Activated CD4-positive, alpha-beta T cell treated with anti-CD3 and anti-CD28 coated beads, Interleukin-2, amount 10 ng/mL, durations not matched to agents 7 days and 5 days (primary cell): ENCODE results near the gene MSX1. TPM values are rescaled to one million over a fixed set of nuclear protein-coding genes. Genes with fewer than 3 reads are reported as not detected.
A peak's percentile ranks its signal among the peaks of the same experiment; 100 is the strongest.

Experiments
- CTCF ChIA-PET: fragments of 350-600 bp; sonication (Branson Sonifier 250); formaldehyde crosslinking; loops from one replicate; lab custom pipeline; 2021; ENCODE audit warnings: antibody characterized with exemption; lab: Charles Lee
- POLR2A ChIA-PET: fragments of 350-600 bp; sonication (Branson Sonifier 250); formaldehyde crosslinking; loops from one replicate; lab custom pipeline; 2021; ENCODE audit warnings: antibody characterized with exemption; lab: Charles Lee
- DNase-seq: peaks from one replicate; pipeline ENCODE4 v3.0.0-alpha.2; 2020
- H3K27ac Mint-ChIP-seq: one replicate; pipeline ENCODE4 v1.8.0; 2021; ENCODE audit warnings: mild to moderate bottlenecking, moderate library complexity, mixed read lengths
- H3K27me3 Mint-ChIP-seq: one replicate; pipeline ENCODE4 v1.8.0; 2021; ENCODE audit warnings: mixed read lengths
- H3K36me3 Mint-ChIP-seq: one replicate; pipeline ENCODE4 v1.8.0; 2021; ENCODE audit warnings: low read depth, mixed read lengths
- H3K4me1 Mint-ChIP-seq: one replicate; pipeline ENCODE4 v1.8.0; 2021; ENCODE audit warnings: mixed read lengths
- H3K4me3 Mint-ChIP-seq: one replicate; pipeline ENCODE4 v1.8.0; 2021; ENCODE audit warnings: mild to moderate bottlenecking, moderate library complexity, mixed read lengths
- H3K9me3 Mint-ChIP-seq: one replicate; pipeline ENCODE4 v1.8.0; 2021; ENCODE audit warnings: mixed read lengths
- total RNA-seq, 2 experiments: library from RNA; stranded (reverse); gene quantifications; one replicate each; pipeline ENCODE4 v1.2.3, GENCODE V29; 2021

The MSX1 gene
- total RNA-seq, 2 experiments from 2014 or later, result not detected

GRCh38 chr4:4864940-4865704, 5.7 kb downstream of the MSX1 start:
- POLR2A ChIA-PET, result no interaction called here
- H3K36me3 Mint-ChIP-seq, result peaks cover 3% of the 10 kb centered on the region
- H3K9me3 Mint-ChIP-seq, result peaks cover 2% of the 10 kb centered on the region
- H3K27me3 Mint-ChIP-seq, result peaks cover 76% of the 10 kb centered on the region
- peak overlapping the region; percentile 72 for H3K27ac Mint-ChIP-seq
- DNase-seq, result no peak
- no peak overlapping the region for H3K4me3 Mint-ChIP-seq
- peaks cover 14% of the 10 kb centered on the region for H3K4me1 Mint-ChIP-seq
- CTCF ChIA-PET, result no interaction called here

DNA sequence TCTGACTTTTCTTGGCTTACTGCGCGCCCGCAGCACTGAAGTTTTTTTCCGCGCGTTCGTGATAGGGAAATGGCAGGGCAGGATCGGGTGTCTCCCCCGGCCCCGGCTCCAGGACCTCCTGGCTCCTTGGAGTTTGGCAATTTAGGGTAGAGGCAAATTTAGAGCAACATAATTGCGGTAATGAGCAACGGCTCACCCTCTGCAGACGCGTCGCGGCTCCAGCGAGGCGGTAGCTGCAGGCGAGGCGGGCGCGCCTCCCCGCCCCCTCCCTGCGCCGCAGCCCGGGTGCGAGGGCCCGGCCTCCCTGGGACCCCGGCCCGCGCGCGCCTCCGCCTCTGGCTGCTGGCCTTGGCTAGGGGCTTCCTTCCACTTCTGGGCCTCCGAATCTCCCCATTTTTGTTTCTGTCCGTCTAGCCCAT, 6.2 kb downstream of the MSX1 start:
- POLR2A ChIA-PET, result no interaction called here
- H3K4me3 Mint-ChIP-seq, result no peak overlapping the region
- no peak for DNase-seq
- peaks cover 78% of the 10 kb centered on the region for H3K27me3 Mint-ChIP-seq
- peaks cover 2% of the 10 kb centered on the region for H3K9me3 Mint-ChIP-seq
- H3K4me1 Mint-ChIP-seq, result peaks cover 11% of the 10 kb centered on the region
- H3K36me3 Mint-ChIP-seq, result peaks cover under 1% of the 10 kb centered on the region
- CTCF ChIA-PET, result no interaction called here
- H3K27ac Mint-ChIP-seq, result peak overlapping the region; percentile 36

GRCh38 chr4:4866124-4866865, 6.8 kb downstream of the MSX1 start:
- Mint-ChIP-seq H3K27ac (peak overlapping the region; percentile 5), H3K4me3 (peak overlapping the region; percentile 19), H3K9me3 (peaks cover 2% of the 10 kb centered on the region), H3K36me3 (no peaks in the 10 kb centered on the region), H3K4me1 (peaks cover 11% of the 10 kb centered on the region), H3K27me3 (peaks cover 78% of the 10 kb centered on the region)
- DNase-seq, result no peak
- POLR2A ChIA-PET, result no interaction called here
- CTCF ChIA-PET, result no interaction called here

DNA sequence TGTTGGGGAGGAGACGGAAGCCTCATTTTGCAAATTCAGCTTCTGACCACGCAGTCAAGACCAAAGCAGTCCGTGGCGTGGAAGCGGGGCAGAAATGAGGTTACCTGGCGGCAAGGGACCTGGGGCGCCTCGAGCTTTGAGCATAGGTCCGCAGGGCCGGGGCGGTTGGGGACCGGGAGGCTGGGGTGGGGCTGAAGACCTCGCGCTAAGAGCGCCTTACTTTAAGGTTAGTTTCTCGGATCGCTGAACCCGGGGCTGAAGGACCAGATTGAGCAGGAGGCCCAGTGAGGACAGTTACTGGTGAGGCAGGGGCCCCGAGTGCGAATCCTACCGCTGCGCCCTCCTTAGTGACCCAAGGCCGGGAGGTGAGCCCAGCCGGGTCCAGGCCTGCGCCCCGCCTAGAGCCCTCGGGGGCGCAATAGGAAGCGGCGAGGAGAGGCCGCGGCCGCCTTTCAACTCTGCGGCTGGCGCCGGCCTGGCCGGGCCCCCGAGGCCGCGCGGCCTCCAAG, 7.5 kb downstream of the MSX1 start:
- Mint-ChIP-seq H3K9me3 (peaks cover 2% of the 10 kb centered on the region), H3K4me3 (peak overlapping the region; percentile 19), H3K27me3 (peaks cover 77% of the 10 kb centered on the region), H3K36me3 (no peaks in the 10 kb centered on the region), H3K27ac (no peak overlapping the region), H3K4me1 (peaks cover 10% of the 10 kb centered on the region)
- DNase-seq, result no peak
- ChIA-PET CTCF (no interaction called here), POLR2A (no interaction called here)

DNA sequence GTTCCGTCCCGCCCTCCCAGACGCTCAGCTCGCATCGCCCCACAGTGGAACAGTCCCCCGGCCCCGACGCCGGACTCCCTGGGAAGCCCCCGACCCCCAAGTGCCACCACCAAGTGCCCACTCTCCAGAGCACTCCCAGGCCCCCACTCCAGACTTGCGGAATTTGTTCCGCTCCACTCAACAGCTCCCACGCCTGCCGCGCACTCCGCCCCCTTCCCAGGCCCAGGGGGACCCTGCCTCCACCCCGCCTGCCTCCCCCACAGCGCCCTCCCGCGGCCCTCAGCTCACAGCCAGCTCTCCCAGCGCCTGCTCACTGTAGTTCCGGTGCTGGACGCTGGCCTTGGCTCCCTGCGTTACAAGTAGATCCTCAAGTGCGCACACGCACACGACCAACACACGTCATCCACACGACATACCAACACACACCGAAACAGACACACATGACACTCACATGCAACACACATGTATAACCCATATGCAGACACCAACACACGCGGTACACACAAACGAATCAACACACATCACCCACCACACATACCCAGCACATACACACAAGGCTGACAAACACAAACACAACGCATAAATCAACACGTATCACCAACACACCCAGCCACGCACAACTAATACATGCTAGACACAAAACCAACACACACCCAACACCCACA, 8.0 kb downstream of the MSX1 start:
- no peak for DNase-seq
- Mint-ChIP-seq H3K27me3 (peaks cover 76% of the 10 kb centered on the region), H3K4me3 (no peak overlapping the region), H3K9me3 (peaks cover 2% of the 10 kb centered on the region), H3K36me3 (no peaks in the 10 kb centered on the region), H3K27ac (no peak overlapping the region), H3K4me1 (peaks cover 10% of the 10 kb centered on the region)
- CTCF ChIA-PET, result no interaction called here
- POLR2A ChIA-PET, result no interaction called here

DNA sequence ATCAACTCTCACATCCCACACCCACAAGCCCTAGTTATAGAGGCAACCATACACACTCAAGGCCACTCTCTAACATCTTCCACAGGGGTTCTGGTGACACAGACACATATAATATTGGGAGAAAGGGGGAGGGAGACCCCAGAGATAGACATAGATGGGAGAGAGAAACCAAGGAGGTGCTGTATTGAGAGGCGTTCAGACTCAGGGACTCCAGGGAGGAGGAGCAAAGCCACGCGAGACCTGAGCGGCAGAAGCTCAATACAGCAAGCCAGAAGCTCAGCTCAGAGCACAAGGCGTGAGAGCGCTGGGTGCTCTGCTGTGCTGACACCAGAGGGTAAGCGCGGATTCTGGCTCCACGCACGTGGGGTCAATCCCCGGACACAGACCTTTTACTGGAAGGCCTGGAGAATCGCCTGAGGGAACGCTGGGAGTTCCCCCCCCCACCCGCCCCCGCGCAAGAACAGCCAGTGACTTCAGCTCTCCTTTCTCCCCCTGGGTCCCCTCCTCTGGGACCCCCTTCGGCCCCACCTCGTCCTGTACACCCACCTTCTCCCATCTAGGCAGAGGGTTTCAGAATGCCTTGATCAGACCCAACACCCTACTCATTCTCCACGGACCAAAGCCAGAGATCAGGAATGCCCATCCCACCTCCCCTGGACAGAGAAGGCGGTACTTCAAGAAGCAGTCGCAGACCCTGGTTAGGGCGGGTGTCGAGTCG, 8.7 kb downstream of the MSX1 start:
- Mint-ChIP-seq H3K27me3 (peaks cover 75% of the 10 kb centered on the region), H3K36me3 (no peaks in the 10 kb centered on the region), H3K27ac (peak overlapping the region; percentile 60), H3K9me3 (peaks cover under 1% of the 10 kb centered on the region), H3K4me3 (no peak overlapping the region), H3K4me1 (peaks cover 10% of the 10 kb centered on the region)
- ChIA-PET CTCF (no interaction called here), POLR2A (no interaction called here)
- DNase-seq, result no peak

DNA sequence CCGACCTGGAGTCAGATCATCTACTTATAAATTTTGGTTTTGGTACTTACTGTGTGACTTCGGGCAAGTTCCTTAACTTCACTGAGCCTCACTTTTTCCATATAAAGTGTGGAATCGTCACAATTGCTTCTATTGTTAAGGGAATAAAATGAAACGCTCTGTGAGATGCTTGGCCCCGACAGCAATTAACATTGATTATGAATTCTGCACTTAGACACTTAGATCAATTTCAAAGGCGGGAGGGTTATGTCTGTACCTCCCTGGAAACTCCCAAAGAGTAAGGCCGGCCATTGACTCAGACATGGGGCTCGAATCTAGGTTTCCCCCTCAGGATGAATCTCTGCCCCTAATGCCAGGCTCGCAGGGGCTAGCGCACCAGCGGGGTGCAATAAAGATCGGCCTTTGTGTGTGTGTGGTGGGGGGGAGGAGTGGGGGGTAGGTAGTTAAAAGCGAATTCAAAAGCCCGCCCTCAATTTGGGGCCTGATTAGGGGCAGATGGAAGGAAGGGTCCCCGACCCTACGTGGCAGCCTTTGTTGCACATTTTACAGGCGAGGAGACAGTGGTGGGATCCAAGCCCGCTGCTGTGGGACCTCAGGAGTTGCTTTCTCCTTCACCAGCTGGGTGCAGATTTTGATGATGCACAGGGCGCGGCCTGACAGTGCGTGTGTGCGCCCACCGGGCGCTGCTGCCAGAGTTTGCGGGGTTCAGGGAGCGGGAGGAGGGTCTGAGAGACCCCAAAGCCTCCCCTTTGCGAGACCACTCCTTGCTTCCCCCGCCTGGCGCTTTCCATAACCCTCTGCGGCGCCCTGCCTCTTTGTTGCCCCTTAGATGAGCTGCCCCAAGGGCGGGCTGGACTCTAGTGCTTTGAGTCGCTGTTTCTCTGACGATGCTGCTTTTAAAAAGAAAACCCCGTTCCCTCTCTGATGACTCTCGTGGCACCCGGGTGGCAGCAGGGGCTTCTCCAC, 9.6 kb downstream of the MSX1 start:
- Mint-ChIP-seq H3K4me3 (no peak overlapping the region), H3K27ac (peak overlapping the region; percentile 60), H3K27me3 (peaks cover 77% of the 10 kb centered on the region), H3K9me3 (no peaks in the 10 kb centered on the region), H3K4me1 (peaks cover 10% of the 10 kb centered on the region), H3K36me3 (no peaks in the 10 kb centered on the region)
- DNase-seq, result no peak
- POLR2A ChIA-PET, result no interaction called here
- CTCF ChIA-PET, result no interaction called here

- Mint-ChIP-seq H3K27ac (no peak overlapping the region), H3K4me3 (no peak overlapping the region), H3K4me1 (peaks cover 10% of the 10 kb centered on the region), H3K36me3 (no peaks in the 10 kb centered on the region), H3K9me3 (no peaks in the 10 kb centered on the region), H3K27me3 (peaks cover 76% of the 10 kb centered on the region)
- DNase-seq, result no peak
- ChIA-PET POLR2A (no interaction called here), CTCF (no interaction called here)
These were observed 10.5 kb downstream of the MSX1 start for GRCh38 chr4:4869731-4870571.

DNA sequence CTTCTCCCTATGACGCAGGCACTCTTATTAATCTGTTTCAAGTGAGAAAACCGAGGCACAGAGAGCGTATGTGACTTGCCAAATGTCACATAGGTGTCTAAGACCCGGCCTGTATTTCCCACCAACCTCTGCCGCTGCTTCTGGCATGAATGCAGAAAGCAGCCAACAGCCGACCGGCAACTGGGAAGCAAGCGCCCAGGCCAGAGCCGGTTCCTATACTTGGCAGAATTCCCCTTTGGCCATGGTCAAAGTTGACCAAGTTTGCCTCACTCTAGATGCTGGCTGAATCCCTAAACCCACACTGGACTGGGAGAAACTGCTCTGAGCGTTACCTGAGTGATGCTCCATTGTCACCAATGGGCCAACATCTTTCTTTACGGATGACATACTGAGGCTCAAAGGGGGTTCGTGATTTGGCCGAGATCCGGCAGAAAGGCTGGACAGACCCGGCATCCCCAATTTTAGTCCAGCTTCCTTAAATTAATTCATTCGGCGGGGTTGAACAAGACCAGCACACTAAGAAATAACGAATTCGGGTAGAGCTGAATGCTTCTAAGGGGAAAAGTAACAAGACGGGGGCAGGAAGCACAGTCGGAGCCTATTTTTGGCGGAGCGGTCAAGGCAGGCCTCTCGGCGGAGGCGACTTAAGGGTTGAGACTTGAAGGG, 11.2 kb downstream of the MSX1 start:
- Mint-ChIP-seq H3K9me3 (no peaks in the 10 kb centered on the region), H3K27ac (peak overlapping the region; percentile 77), H3K27me3 (peaks cover 71% of the 10 kb centered on the region), H3K36me3 (no peaks in the 10 kb centered on the region), H3K4me1 (peaks cover 10% of the 10 kb centered on the region), H3K4me3 (no peak overlapping the region)
- DNase-seq, result no peak
- ChIA-PET CTCF (no interaction called here), POLR2A (no interaction called here)

DNA sequence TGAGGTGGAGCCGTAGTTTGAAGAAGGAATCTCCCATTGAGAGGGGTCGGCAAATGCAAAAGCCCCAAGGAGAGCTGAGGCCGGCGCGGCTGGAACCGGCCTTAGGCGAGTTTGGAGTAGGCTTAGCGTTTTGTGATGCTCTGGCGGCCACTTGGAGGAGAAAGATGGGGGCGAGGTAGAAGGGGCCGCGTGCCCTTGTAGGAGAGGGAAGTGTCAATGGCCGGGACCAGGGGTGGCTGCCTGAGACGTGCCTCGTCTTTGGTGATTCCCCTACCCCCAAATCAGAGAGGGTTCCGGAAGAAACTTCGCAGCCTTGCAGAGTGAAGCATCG, 11.7 kb downstream of the MSX1 start:
- H3K4me1 Mint-ChIP-seq, result peaks cover 7% of the 10 kb centered on the region
- no peaks in the 10 kb centered on the region for H3K36me3 Mint-ChIP-seq
- CTCF ChIA-PET, result no interaction called here
- H3K4me3 Mint-ChIP-seq, result no peak overlapping the region
- H3K9me3 Mint-ChIP-seq, result no peaks in the 10 kb centered on the region
- peak overlapping the region; percentile 77 for H3K27ac Mint-ChIP-seq
- DNase-seq, result no peak
- H3K27me3 Mint-ChIP-seq, result peaks cover 67% of the 10 kb centered on the region
- POLR2A ChIA-PET, result no interaction called here
